Gastrocnemius medialis (tissue), 4 donors: ENCODE data around the gene SCAF1.

Source experiments
- POLR2A ChIP-seq, 2 donors: fragments of 450-650 bp; IDR thresholded peaks; one replicate each; pipeline ENCODE4 v1.6.1; 2017; ENCODE audit warnings: antibody characterized with exemption in 2 of 2, mild to moderate bottlenecking in 2 of 2, moderate library complexity in 2 of 2
- TF ChIP-seq, protein P1 (sequence below), 5 experiments: fragments of 450-650 bp in 3 of 5; fragments of 200-600 bp in 2 of 5; sonication (generic) in 2 of 5; IDR thresholded peaks in 4 of 5; conservative IDR thresholded peaks in 1 of 5; 1 replicate in 4 of 5; 2 replicates in 1 of 5; pipeline ENCODE4 v1.5.1; 2016 to 2019; ENCODE audit warnings: antibody characterized with exemption in 5 of 5, mild to moderate bottlenecking in 3 of 5, moderate library complexity in 3 of 5

DNA sequence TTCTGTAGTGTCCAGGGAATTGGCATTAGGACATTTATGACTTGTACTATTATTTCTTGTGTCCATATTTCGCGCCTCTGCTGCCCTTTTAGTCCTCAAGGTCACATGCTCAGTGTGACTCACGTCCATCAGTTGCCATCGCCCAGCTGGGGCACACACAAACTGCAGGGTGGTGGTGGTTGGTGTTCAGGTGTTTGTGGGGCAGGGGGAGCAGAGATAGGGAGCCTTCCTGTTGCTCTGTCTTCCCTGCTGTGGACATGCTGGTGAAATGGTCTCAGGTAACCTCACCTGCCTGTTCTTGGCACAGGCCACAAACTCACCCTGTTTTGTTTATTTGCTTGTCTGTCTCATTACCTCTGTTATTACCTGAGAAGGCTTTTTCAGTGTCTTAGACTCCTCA is 28.6 kb upstream of the SCAF1 start:
- TF ChIP-seq, protein P1, sequence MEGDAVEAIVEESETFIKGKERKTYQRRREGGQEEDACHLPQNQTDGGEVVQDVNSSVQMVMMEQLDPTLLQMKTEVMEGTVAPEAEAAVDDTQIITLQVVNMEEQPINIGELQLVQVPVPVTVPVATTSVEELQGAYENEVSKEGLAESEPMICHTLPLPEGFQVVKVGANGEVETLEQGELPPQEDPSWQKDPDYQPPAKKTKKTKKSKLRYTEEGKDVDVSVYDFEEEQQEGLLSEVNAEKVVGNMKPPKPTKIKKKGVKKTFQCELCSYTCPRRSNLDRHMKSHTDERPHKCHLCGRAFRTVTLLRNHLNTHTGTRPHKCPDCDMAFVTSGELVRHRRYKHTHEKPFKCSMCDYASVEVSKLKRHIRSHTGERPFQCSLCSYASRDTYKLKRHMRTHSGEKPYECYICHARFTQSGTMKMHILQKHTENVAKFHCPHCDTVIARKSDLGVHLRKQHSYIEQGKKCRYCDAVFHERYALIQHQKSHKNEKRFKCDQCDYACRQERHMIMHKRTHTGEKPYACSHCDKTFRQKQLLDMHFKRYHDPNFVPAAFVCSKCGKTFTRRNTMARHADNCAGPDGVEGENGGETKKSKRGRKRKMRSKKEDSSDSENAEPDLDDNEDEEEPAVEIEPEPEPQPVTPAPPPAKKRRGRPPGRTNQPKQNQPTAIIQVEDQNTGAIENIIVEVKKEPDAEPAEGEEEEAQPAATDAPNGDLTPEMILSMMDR (IDR thresholded peaks at IDR 0.05 in 4 of 5, conservative IDR thresholded peaks at IDR 0.05 in 1 of 5) = no peak
- no peak for TF ChIP-seq POLR2A (IDR thresholded peaks at IDR 0.05)
